Measurements from ENCODE around the gene HNRNPUL2. TPM values are rescaled to one million over a fixed set of nuclear protein-coding genes. Genes with fewer than 3 reads are reported as not detected.
"Not testable (repeated sequence)": the region's sequence is repeated elsewhere in the genome, so short reads cannot be mapped to it uniquely, and the experiment has no call there.

The HNRNPUL2 gene
- total RNA-seq: 69.9 and 72.6 TPM in 2 replicates

DNA sequence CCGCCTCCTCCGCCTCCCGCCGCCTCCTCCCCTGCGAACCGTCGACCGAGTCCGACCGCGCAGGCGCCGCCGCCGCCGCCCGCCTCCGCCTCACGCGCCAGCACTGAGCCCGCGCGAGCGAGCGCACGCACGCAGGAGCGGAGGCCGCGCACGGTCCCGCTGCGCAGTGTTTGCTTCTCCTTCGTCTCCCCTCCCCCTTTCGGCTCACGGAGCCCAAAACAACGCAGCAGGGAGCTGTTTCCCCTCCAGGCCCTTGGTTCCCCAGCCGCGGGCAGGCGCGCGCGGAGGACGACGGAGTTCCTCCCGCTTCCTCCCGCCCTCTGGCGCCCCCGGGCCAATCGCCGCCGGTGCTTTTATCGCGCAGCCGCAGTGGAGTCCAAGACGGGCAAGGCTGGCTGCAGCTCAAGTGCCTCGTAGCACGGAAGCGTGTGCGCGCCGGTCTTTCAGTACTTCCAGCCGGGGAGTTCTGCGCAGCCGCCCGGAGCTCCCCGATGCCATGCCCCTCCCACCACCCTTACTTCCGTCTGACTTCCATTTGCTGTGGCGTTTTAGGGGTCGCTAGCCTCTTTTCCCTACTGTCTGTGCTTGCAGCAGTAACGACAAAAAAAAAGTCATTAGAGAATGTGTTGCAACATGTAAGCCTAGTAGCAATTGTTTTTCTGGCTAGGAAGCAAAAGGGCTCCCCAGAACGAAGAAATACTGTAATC is at the start of gene HNRNPUL2:
Gene HNRNPUL2, minus strand, starts transcription at position 293 of the 707 bp plus-strand sequence. CDS start 301 bp downstream, outside the sequence.
- intact Hi-C loops (cut with micrococcal nuclease): loop anchor here (1.0 to 2.0 kb wide), 9 partner anchors 18 to 154 kb away; partner anchors contain the start of genes C11orf98, CSKMT, MTA2 and TAF6L

DNA sequence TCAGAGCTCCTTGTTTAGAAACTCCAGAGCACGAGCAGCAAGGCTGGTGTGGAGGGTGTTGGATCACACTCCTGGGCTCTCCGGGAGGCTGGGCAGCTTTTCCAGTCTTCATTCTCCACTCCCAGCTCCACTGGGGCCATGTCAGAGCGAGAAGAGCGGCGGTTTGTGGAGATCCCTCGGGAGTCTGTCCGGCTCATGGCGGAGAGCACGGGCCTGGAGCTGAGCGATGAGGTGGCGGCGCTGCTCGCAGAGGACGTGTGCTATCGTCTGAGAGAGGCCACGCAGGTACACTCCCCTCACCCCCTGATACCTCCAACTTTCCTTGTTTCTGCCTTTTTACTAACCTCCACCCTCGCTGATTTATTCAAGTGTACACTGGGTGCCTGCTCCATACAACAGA is 48.4 kb upstream of the HNRNPUL2 start:
- intact Hi-C loops (cut with micrococcal nuclease): no loop called here

DNA sequence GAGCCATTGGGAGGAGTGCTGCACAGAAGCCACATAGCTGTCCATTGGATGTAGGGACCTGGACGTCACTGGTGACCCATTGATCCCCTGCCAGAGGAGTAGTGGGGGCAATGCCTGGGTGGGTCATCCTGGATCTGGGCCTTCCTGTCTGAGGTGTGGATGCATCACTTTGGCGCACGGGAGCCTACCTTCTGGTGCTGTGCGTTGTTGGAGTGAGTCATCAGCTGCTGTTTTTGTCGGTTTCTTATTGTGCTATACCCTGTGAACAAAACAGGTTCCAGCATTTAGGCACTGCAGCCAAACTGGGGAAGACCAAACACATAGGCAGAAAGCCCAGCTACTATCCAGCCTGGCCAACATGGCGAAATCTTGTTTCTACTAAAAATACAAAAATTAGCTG is 47.1 kb upstream of the HNRNPUL2 start:
- intact Hi-C loops (cut with micrococcal nuclease): loop anchor here (5.0 kb wide), 2 partner anchors 83 to 162 kb away; partner anchors contain the start of genes EML3 and ROM1

DNA sequence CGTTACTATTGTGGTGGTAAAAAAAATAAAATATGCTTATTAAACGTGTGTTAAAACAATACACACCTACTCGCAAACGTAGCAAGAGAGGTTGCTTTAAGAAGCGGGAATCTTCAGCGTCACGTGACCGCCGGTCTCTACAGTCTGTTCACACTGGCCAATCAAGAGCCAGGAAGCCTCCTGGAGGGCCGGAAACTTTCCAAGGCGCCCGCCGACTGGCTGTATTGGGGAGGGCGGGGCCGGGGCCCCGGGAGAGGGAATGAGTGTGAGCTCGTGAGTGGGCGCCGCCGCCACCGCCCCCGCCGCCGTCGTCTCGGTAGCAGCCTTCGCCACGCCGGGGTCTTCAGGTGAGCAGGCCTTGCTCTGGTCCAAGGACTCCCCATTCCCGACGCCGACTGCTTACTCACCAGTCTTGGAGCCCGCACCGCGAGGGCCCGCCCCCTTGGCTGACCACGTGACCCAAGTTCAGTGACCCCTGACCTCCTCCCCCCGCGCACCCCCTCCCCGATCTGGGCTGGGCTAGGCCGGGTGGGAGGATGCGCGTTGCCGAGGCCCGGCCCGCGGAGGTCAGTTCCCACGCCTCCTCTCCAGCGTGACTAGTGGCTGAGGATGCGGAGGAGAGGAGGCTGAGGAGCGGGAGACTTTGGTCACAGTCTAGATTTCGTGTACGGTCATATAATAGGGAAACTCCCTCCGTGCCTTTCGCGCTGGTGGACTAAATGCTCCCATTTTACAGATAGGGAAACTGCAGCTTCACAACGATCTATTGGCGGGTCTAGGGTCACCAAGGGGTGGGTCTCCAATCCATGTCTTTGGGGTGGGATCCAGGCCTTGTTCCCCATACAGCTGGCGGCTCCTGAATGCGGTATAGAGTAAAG is 44.1 kb upstream of the HNRNPUL2 start, which contains the start of gene TAF6L:
Gene TAF6L, plus strand, starts transcription at position 253 of the 878 bp plus-strand sequence. CDS start 4,388 bp downstream, outside the sequence.
- intact Hi-C loops (cut with micrococcal nuclease): loop anchor here (1.0 to 5.0 kb wide), 6 partner anchors 10 to 159 kb away; partner anchors contain the start of genes EML3, HNRNPUL2, POLR2G and ROM1

DNA sequence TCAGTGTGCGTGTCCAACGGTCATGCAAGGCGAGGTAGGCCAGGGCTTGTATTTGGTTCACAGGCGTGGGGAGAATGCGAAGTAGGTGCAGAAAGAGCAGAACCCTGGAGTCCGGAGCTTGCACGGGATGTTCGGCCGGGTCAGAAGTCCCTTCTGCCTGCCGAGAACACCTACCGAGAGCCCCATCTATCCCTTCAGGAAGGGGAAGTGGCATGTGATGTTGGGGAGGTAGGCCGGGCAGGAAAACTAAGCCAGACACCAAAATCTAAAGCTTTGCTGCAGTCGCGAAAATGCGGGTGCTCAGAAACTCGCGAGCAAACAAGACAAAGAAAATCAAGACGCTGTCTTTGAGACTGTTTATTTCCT is 43.5 kb upstream of the HNRNPUL2 start:
- intact Hi-C loops (cut with micrococcal nuclease): loop anchor here (1.0 to 5.0 kb wide), 6 partner anchors 9 to 158 kb away; partner anchors contain the start of genes EML3, HNRNPUL2, POLR2G and ROM1

GRCh38 chr11:62760867-62761227 is 33.6 kb upstream of the HNRNPUL2 start:
- intact Hi-C loops (cut with micrococcal nuclease): loop anchor here (1.0 to 2.0 kb wide), 5 partner anchors 8 to 120 kb away; partner anchors contain the start of genes SLC3A2, TAF6L and TTC9C

GRCh38 chr11:62757846-62758788 is 30.9 kb upstream of the HNRNPUL2 start:
- intact Hi-C loops (cut with micrococcal nuclease): no loop called here

GRCh38 chr11:62755086-62755615 is 27.9 kb upstream of the HNRNPUL2 start:
- intact Hi-C loops (cut with micrococcal nuclease): no loop called here

DNA sequence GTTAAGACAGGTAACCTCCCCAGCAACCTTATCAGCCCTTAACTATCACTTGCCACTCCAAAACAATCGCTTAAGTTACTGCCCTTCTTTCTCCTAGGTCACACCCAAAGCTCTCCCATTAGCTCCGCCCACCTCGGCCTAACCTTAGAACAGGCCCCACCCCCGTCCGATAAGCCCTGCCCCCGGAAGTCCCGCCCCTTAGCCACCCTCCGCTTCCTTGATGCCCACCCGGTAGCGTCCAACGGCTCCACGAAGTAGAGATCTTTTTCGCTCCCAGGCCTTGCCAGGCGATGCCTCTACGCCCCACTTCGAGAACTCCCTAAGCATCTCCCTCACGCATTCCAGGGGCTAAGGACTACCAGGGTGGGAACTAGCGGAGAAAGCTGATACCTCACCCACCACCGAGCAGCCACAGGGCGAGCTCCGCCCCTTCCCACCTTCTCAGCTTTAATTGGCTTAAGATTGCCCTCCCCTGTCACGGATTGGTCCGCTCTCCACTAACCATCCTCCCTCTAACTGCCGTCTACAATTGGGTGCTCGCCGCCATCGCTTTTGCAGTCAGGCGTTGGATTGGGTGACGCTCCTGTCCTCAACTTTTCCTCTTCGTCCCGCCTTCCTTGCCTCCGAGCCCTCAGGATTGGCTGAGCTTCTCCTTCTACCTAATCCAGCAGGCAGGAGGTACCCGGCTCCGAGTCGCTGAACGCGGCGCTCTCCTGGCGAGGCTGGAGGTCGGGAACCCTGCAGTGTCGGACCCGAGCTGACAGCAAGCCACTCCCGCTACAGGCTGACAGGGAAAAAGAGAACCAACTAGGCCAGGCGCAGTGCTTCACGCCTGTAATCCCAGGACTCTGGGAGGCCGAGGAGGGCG is 26.7 kb upstream of the HNRNPUL2 start, which contains the start of gene ZBTB3:
Gene ZBTB3, minus strand, starts transcription at position 425 of the 868 bp plus-strand sequence. CDS start 496 bp downstream, outside the sequence.
- intact Hi-C loops (cut with micrococcal nuclease): loop anchor here (1.0 kb wide), 5 partner anchors 7 to 45 kb away; partner anchors contain the start of genes POLR2G, TAF6L, TMEM179B and TTC9C

- intact Hi-C loops (cut with micrococcal nuclease): loop anchor here (1.0 kb wide), 4 partner anchors 8 to 44 kb away; partner anchors contain the start of genes POLR2G, TMEM179B and TTC9C
Measured at GRCh38 chr11:62752994-62753735, 25.9 kb upstream of the HNRNPUL2 start.

- intact Hi-C loops (cut with micrococcal nuclease): no loop called here
Measured at GRCh38 chr11:62752177-62752785, 25.0 kb upstream of the HNRNPUL2 start.

- intact Hi-C loops (cut with micrococcal nuclease): not testable (repeated sequence)
Measured at GRCh38 chr11:62749931-62750330, 22.7 kb upstream of the HNRNPUL2 start.

GRCh38 chr11:62747475-62748160 is 20.4 kb upstream of the HNRNPUL2 start:
- intact Hi-C loops (cut with micrococcal nuclease): no loop called here

DNA sequence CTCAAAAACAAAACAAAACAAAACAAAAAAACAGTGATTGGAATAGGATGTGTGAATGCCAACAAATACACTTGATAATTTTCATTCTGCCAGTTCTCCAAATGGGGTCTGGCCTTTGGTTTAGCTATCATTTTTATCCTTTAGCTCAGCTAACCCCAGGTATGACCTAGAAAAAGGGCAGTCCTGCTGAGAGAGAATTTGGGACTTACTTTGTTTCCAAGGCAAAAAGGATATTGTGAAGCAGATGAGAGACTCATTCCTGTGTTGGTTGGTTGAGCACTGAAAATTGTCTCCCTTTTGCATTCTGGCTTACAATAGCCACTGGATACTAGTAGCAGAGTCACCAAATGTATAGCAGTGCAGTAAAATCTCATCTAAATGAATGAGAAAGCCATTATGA is 9.9 kb upstream of the HNRNPUL2 start:
- intact Hi-C loops (cut with micrococcal nuclease): loop anchor here (10.0 kb wide), 1 partner anchor 288 kb away; no protein-coding TSS in a partner anchor

DNA sequence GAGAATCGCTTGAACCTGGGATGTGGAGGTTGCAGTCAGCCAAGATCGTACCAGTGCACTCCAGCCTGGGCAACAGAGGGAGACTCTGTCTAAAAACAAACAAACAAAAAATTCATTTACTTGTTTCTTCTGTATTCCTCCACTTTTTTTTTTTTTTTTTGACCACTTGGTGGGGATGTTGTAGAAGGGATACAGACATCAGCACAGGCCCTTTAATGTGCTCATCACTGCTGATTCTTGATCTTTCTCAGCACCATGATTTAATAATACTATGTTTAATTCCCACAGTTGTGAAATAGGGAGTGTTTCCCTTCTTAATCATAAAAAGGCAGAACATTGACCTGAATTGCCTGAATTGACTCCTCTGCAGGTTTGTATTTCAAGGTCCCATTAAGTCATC is 5.6 kb upstream of the HNRNPUL2 start:
- intact Hi-C loops (cut with micrococcal nuclease): loop anchor here (1.0 to 10.0 kb wide), 2 partner anchors 129 to 292 kb away; no protein-coding TSS in a partner anchor

GRCh38 chr11:62730076-62730475 is 2.8 kb upstream of the HNRNPUL2 start:
- intact Hi-C loops (cut with micrococcal nuclease): loop anchor here (10.0 kb wide), 1 partner anchor 295 kb away; no protein-coding TSS in a partner anchor

Measured in T-helper 2 cell treated with Interferon-gamma antibody and Interleukin-4, amounts not matched to agents 100 ng/mL and 5 ng/mL, for 36 hours (primary cell).